ENCODE measurements around the gene SOCS1.

SOCS1 gene

GRCh38 chr16:11259655-11260595 lies 3.9 kb upstream of the SOCS1 start:
- DNase-seq, result no peak

GRCh38 chr16:11258553-11259492 lies 2.8 kb upstream of the SOCS1 start:
- peak; percentile 36 to 84 (median 59) for DNase-seq

- peak; percentile 84 to 89 (median 88) for DNase-seq
Measured at GRCh38 chr16:11257131-11257938, 1.3 kb upstream of the SOCS1 start.

- DNase-seq, result peak; percentile 67 to 90 (median 69)
Measured at GRCh38 chr16:11256661-11257130, 692 bp upstream of the SOCS1 start.

- DNase-seq, result peak in 2 of 3 donors; percentile 38 to 68
Measured at GRCh38 chr16:11254913-11255736, 879 bp downstream of the SOCS1 start.

GRCh38 chr16:11253995-11254912 lies 1.8 kb downstream of the SOCS1 start:
- DNase-seq, result no peak

GRCh38 chr16:11253009-11253994 lies 2.7 kb downstream of the SOCS1 start:
- peak in 1 of 3 donors; percentile 43 for DNase-seq

GRCh38 chr16:11252482-11252931 lies 3.5 kb downstream of the SOCS1 start:
- no peak for DNase-seq

GRCh38 chr16:11251525-11252481 lies 4.2 kb downstream of the SOCS1 start:
- peak; percentile 58 to 75 (median 66) for DNase-seq

GRCh38 chr16:11250786-11251524 lies 5.0 kb downstream of the SOCS1 start:
- no peak for DNase-seq

GRCh38 chr16:11250091-11250785 lies 5.8 kb downstream of the SOCS1 start:
- no peak for DNase-seq

- peak in 1 of 3 donors; percentile 37 for DNase-seq
Measured at GRCh38 chr16:11249233-11250061, 6.6 kb downstream of the SOCS1 start.

- DNase-seq, result no peak
Measured at GRCh38 chr16:11248133-11248532, 7.9 kb downstream of the SOCS1 start.

GRCh38 chr16:11245988-11246387 lies 10.0 kb downstream of the SOCS1 start:
- DNase-seq, result no peak

GRCh38 chr16:11245222-11245737 lies 10.7 kb downstream of the SOCS1 start:
- no peak for DNase-seq

Data from suppressor macrophage treated with lipopolysaccharide for 1 hour (primary cell).